Endothelial cell of umbilical vein (primary cell): ENCODE measurements around the gene RIC8A. TPM values are rescaled to one million over a fixed set of nuclear protein-coding genes. Genes with fewer than 3 reads are reported as not detected.

ENCODE experiments used
- BruUV-seq: library from RNA; stranded (reverse); fragments of 400-500 nt; replicated peaks from 2 replicates; lab custom pipeline; 2021; lab: Mats Ljungman, UMichigan
- CTCF ChIA-PET: fragments of 300-600, 350-600 bp; sonication (Branson Sonifier 250); formaldehyde crosslinking; loops from one replicate; lab custom pipeline; 2021; ENCODE audit warnings: antibody characterized with exemption, inconsistent platforms; lab: Charles Lee
- POLR2A ChIA-PET: fragments of 300-600, 350-600 bp; sonication (Branson Sonifier 250); formaldehyde crosslinking; loops from one replicate; lab custom pipeline; 2021; ENCODE audit warnings: antibody characterized with exemption, inconsistent platforms; lab: Charles Lee
- DNase-seq: peaks from one replicate; pipeline ENCODE4 v3.0.0-alpha.2; 2011; ENCODE audit warnings: low read depth, low spot score
- FAIRE-seq: peaks from 2 replicates; lab custom pipeline; 2011; peaks lifted over from hg19 to GRCh38; lab: Jason Lieb, UNC
- H2AFZ ChIP-seq: 2 replicates; pipeline ENCODE4 v1.6.0; 2012; ENCODE audit warnings: low read depth, low read length, control low read depth, inconsistent platforms
- H3K27ac ChIP-seq: 2 replicates; pipeline ENCODE4 v1.5.1; 2011; ENCODE audit warnings: low read depth, mild to moderate bottlenecking, control low read depth, low read length, moderate library complexity; ENCODE audit not compliant: insufficient read depth
- H3K27me3 ChIP-seq, 2 experiments: 2 replicates each; pipeline versions ENCODE4 v1.6.0 to v1.6.1; 2011; ENCODE audit warnings: low read length in 2 of 2, mixed read lengths in 1 of 2; ENCODE audit not compliant: control insufficient read depth in 2 of 2, insufficient read depth in 2 of 2
- H3K36me3 ChIP-seq, 2 experiments: 2 replicates in 1 of 2; 3 replicates in 1 of 2; pipeline ENCODE4 v1.5.1; 2011; ENCODE audit warnings: low read length in 2 of 2, mild to moderate bottlenecking in 1 of 2, moderate library complexity in 1 of 2; ENCODE audit not compliant: control insufficient read depth in 2 of 2, insufficient read depth in 2 of 2; ENCODE audit errors: extremely low read depth in 1 of 2
- H3K4me1 ChIP-seq: 3 replicates; pipeline ENCODE4 v1.5.1; 2011; ENCODE audit warnings: mild to moderate bottlenecking, low read length; ENCODE audit not compliant: control insufficient read depth, insufficient read depth; ENCODE audit errors: extremely low read depth
- H3K4me2 ChIP-seq: 2 replicates; pipeline ENCODE4 v1.6.1; 2011; ENCODE audit warnings: low read length, control low read depth, mixed read lengths; ENCODE audit not compliant: insufficient read depth
- H3K4me3 ChIP-seq, 3 experiments: fragments of 200-600 bp in 1 of 3; sonication (generic), shearing (Covaris generic) in 1 of 3; replicated peaks in 1 of 3; 2 replicates each; pipeline ENCODE4 v1.5.1; 2011 to 2016; ENCODE audit warnings: control low read depth in 3 of 3, low read length in 3 of 3, mild to moderate bottlenecking in 2 of 3, inconsistent platforms in 1 of 3, low read depth in 1 of 3, moderate library complexity in 1 of 3; ENCODE audit not compliant: insufficient read depth in 1 of 3
- H3K79me2 ChIP-seq: 2 replicates; pipeline ENCODE4 v1.6.0; 2012; ENCODE audit warnings: low read length, inconsistent platforms; ENCODE audit not compliant: control insufficient read depth, insufficient read depth
- H3K9ac ChIP-seq: replicated peaks from 2 replicates; pipeline ENCODE3; 2011; ENCODE audit warnings: low read length, control low read depth; ENCODE audit not compliant: insufficient read depth; ENCODE audit errors: extremely low read depth
- H3K9me1 ChIP-seq: replicated peaks from 3 replicates; pipeline ENCODE4 v1.6.0; 2011; ENCODE audit warnings: mild to moderate bottlenecking, low read length; ENCODE audit not compliant: control insufficient read depth, insufficient read depth; ENCODE audit errors: extremely low read depth
- H3K9me3 ChIP-seq: replicated peaks from 2 replicates; pipeline ENCODE4 v1.5.1; 2012; ENCODE audit warnings: low read length, inconsistent platforms; ENCODE audit not compliant: control insufficient read depth, insufficient read depth
- H4K20me1 ChIP-seq: replicated peaks from 2 replicates; pipeline ENCODE3; 2011; ENCODE audit warnings: mild to moderate bottlenecking, low read length; ENCODE audit not compliant: control insufficient read depth, insufficient read depth; ENCODE audit errors: extremely low read depth
- EZH2 ChIP-seq: IDR thresholded peaks from 2 replicates; pipeline ENCODE4 v1.6.1; 2012; ENCODE audit warnings: borderline replicate concordance, low read depth, mild to moderate bottlenecking, moderate library complexity, low read length, inconsistent platforms; ENCODE audit not compliant: severe bottlenecking
- FOS ChIP-seq: IDR thresholded peaks from 2 replicates; pipeline ENCODE4 v1.6.1; 2011; ENCODE audit warnings: mild to moderate bottlenecking, low read length, moderate library complexity, borderline replicate concordance; ENCODE audit not compliant: insufficient read depth
- POLR2A ChIP-seq: IDR thresholded peaks from 2 replicates; pipeline ENCODE4 v1.6.1; 2012; ENCODE audit warnings: low read depth, mild to moderate bottlenecking, control low read depth, low read length
- POLR2AphosphoS5 ChIP-seq: IDR thresholded peaks from 2 replicates; pipeline ENCODE4 v1.6.1; 2012; ENCODE audit warnings: low read depth, mild to moderate bottlenecking, control low read depth, low read length, moderate library complexity; ENCODE audit not compliant: insufficient read depth
- dilution Hi-C: fragments of 300-500 bp; cut with MboI; formaldehyde crosslinking; loops from one replicate; pipeline ENCODE4 v1.15.0; 2019; ENCODE audit warnings: low sequenced_read_pairs; ENCODE audit not compliant: extremely low pct_ligation_motif_present
- intact Hi-C: fragments of 100-400 bp; cut with micrococcal nuclease; formaldehyde crosslinking; loops from one replicate; pipeline ENCODE4 v1.10.0; 2022
- polyA plus RNA-seq, 4 experiments: library from polyadenylated mRNA; depleted of rRNA in 3 of 4; stranded (reverse) in 3 of 4; unstranded in 1 of 4; fragments of >200 nt; gene quantifications; 2 replicates each; pipeline versions ENCODE4 v1.2.1 to v1.2.3, GENCODE V29; 2011 to 2012; ENCODE audit warnings: missing spikeins in 1 of 4
- total RNA-seq: library from RNA; stranded (reverse); gene quantifications from 2 replicates; pipeline ENCODE4 v1.2.3, GENCODE V29; 2021

RIC8A gene
- total and polyA plus RNA-seq, 2 donors (not counting 3 experiments of a cell fraction or from before 2014, with no cell fraction given) = 112 to 143 TPM

DNA sequence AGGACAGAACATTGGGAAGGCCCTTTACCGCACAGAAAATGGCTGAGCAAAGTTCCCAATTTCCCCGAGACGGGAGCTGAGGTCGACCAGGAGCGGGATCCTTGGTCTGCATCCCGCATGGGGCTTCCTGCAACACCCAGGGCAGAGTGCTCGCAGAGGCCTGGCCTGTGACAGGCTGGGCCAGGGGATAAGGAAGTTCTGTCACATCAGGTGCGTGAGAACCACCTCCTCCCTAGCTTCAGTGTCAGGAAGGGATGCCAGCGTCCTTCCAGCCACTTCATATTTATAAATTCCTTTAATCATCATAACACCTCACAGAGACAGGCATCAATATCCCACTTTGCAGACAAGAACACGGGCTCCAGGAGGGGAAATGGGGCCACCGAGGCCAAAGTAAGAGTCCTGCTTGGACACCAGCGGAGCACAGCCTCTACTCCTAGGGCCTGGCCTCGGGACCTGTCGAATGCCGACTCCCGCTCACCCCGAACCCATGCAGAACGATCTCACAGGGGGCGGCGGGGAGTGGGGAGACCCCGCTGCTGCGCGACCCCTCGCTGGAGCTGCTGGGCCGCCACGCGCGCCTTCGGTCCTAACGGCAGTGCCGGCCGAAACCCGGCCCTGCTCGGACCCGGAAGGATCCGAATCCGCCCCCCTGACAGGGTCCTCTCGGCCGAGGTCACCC is 841 bp upstream of the RIC8A start:
- peak overlapping the region; percentile 15 for H2AFZ ChIP-seq

DNA sequence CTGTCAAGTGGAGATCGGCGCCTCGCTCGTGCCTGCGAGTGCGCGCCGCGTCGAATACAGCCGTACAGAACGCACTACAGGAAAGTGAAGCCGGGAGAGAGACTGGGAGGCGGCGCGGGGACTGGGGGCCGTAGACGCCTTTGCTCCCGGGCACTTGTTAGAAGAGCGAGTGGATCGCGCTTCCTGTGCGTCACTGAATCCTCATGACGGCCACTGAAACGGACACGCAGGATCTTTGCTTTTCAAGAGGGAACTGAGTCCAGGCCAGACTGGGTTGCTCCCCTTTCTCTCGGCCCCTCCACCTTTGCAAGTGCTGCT is 314 bp downstream of the RIC8A start:
- intact Hi-C loops = loop anchor here (1.0 to 5.0 kb wide), 5 partner anchors 28 to 298 kb away; partner anchors contain the start of genes IFITM2, PSMD13 and SIRT3
- H3K36me3 ChIP-seq = peaks cover 12 to 45% of the 10 kb centered on the region in 2 experiments
- CTCF ChIA-PET = interaction anchor here (0.6 to 1.6 kb wide), 9 partner anchors 11 to 241 kb away, joined by 3 to 9 read pairs (median 4); partner anchors contain the start of gene PSMD13

More for the DNA sequence above, 841 bp upstream of the RIC8A start:
- intact Hi-C loops (loop anchor here (1.0 to 5.0 kb wide), 5 partner anchors 30 to 300 kb away; partner anchors contain the start of genes IFITM2, PSMD13 and SIRT3), dilution Hi-C loops (no loop called here)
- Histone ChIP-seq H3K27ac (peak overlapping the region; percentile 96), H4K20me1 (no peaks in the 10 kb centered on the region), H3K4me1 (peaks cover 23% of the 10 kb centered on the region), H3K9me1 (no peaks in the 10 kb centered on the region), H3K79me2 (peaks cover 50% of the 10 kb centered on the region), H3K4me2 (peak overlapping the region; percentile 63), H3K36me3 (peaks cover 7 to 34% of the 10 kb centered on the region in 2 experiments), H3K27me3 (no peaks in the 10 kb centered on the region), H3K4me3 (peak overlapping the region; percentile 68 to 92 (median 74)), H3K9ac (peak overlapping the region; percentile 96), H3K9me3 (no peaks in the 10 kb centered on the region)
- BruUV-seq = TSS peak; percentile 11
- no peak for TF ChIP-seq FOS
- TF ChIP-seq POLR2AphosphoS5 = no peak
- TF ChIP-seq EZH2 = no peak
- DNase-seq = peak; percentile 37
- CTCF ChIA-PET = interaction anchor here (0.8 to 1.6 kb wide), 5 partner anchors 9 to 242 kb away, joined by 3 to 9 read pairs (median 6); partner anchors contain the start of gene PSMD13
- POLR2A ChIA-PET = interaction anchor here (0.8 to 1.0 kb wide), 5 partner anchors 9 to 300 kb away, joined by 3 to 6 read pairs (median 4); partner anchors contain the start of genes PSMD13 and RNH1
- FAIRE-seq = peak; percentile 55

More for the DNA sequence above, 314 bp downstream of the RIC8A start:
- Histone ChIP-seq H3K4me2 (peak overlapping the region; percentile 86), H3K4me3 (peak overlapping the region; percentile 43 to 92 (median 74)), H3K27me3 (no peaks in the 10 kb centered on the region), H3K9me1 (no peaks in the 10 kb centered on the region), H3K4me1 (peaks cover 23% of the 10 kb centered on the region), H3K27ac (peak overlapping the region; percentile 96), H2AFZ (peak overlapping the region; percentile 24), H3K79me2 (peaks cover 50% of the 10 kb centered on the region), H3K9me3 (no peaks in the 10 kb centered on the region), H3K9ac (peak overlapping the region; percentile 96), H4K20me1 (no peaks in the 10 kb centered on the region)
- dilution Hi-C loops = no loop called here
- FAIRE-seq = no peak
- no peak for DNase-seq
- BruUV-seq = no TSS peak
- POLR2A ChIA-PET = interaction anchor here (0.6 to 1.0 kb wide), 8 partner anchors 8 to 299 kb away, joined by 3 to 6 read pairs (median 4); partner anchors contain the start of genes PSMD13 and RNH1
- TF ChIP-seq POLR2A = peak; percentile 34
- TF ChIP-seq FOS = no peak
- peak; percentile 13 for TF ChIP-seq POLR2AphosphoS5
